Chondrocyte (in vitro differentiated cells): ENCODE results near the gene NDRG2. TPM values are rescaled to one million over a fixed set of nuclear protein-coding genes. Genes with fewer than 3 reads are reported as not detected.

ENCODE experiments used
- DNase-seq: peaks from one replicate; pipeline ENCODE4 v3.0.0; 2021; ENCODE audit warnings: mixed read lengths, low spot score
- H3K27ac Mint-ChIP-seq: one replicate; pipeline ENCODE4 v1.8.0; 2021; ENCODE audit warnings: mild to moderate bottlenecking, moderate library complexity, mixed read lengths; ENCODE audit not compliant: unreplicated experiment
- H3K27me3 Mint-ChIP-seq: 2 replicates; pipeline ENCODE4 v1.8.0; 2021; ENCODE audit warnings: low read depth, mixed read lengths
- H3K36me3 Mint-ChIP-seq: 2 replicates; pipeline ENCODE4 v1.8.0; 2021; ENCODE audit warnings: low read depth, mixed read lengths
- H3K4me1 Mint-ChIP-seq: 2 replicates; pipeline ENCODE4 v1.8.0; 2021; ENCODE audit warnings: low read depth, mild to moderate bottlenecking, mixed read lengths
- H3K4me3 Mint-ChIP-seq: one replicate; pipeline ENCODE4 v1.8.0; 2021; ENCODE audit warnings: mild to moderate bottlenecking, moderate library complexity, mixed read lengths; ENCODE audit not compliant: unreplicated experiment
- H3K9me3 Mint-ChIP-seq: 2 replicates; pipeline ENCODE4 v1.8.0; 2021; ENCODE audit warnings: low read depth, mixed read lengths
- CTCF ChIP-seq: fragments of 200-600 bp; sonication (generic); IDR thresholded peaks from 2 replicates; pipeline ENCODE4 v1.5.0; 2021; ENCODE audit warnings: antibody characterized with exemption, mild to moderate bottlenecking, moderate library complexity
- microRNA-seq: library from miRNA; unstranded; fragments of <30 nt; microRNA quantifications from one replicate; pipeline ENCODE4 v1.2.0, GENCODE V29; 2020; ENCODE audit warnings: borderline number of aligned reads
- total RNA-seq: library from RNA; stranded (reverse); gene quantifications from 3 replicates; pipeline ENCODE4 v1.2.1, GENCODE V29; 2021

Gene NDRG2
- total RNA-seq, 1 donor from 2014 or later = 6.3 TPM

DNA sequence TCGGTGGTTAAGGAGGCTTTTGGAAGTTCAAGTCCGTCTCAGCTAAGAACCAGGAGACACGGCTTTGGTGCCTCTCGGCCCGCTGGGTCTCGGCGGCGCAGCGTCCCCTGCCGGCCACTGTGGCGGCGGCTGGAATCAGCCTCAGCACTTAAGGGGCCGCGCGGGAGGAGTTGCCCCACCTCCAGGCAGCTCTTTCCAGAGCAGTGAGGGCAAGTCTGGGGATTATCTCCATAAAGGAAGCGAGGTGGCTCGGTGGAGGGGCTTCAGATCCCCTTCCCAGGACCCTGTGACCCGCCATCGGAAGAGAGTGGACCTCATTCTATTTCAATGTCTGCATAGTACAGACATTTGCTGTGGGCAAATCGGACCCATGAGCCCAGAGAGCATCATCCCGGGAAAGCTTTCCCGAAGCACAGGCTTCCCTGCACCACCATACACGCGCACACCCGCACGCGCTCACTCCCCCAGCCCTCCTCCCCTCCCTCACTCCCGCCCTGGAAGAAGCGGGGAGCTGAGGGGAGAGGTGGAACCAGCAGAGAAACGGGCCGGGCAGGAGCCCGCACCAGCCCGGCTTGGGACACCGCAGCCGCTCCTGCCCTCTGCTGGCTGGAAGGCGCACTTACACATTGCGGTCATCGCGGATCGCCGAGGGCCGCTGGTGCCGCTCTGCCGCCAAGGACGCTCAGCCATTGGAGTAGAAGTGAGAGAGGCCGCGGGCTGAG lies 53.7 kb downstream of the NDRG2 start:
- no peaks in the 10 kb centered on the region for H3K36me3 Mint-ChIP-seq
- no peaks in the 10 kb centered on the region for H3K27me3 Mint-ChIP-seq
- H3K9me3 Mint-ChIP-seq = no peaks in the 10 kb centered on the region
- peak overlapping the region; percentile 92 for H3K27ac Mint-ChIP-seq
- H3K4me1 Mint-ChIP-seq = peaks cover 40% of the 10 kb centered on the region
- H3K4me3 Mint-ChIP-seq = peak overlapping the region; percentile 92
- peak; percentile 89 for TF ChIP-seq CTCF
- DNase-seq = no peak

GRCh38 chr14:20970647-20970982 lies 54.2 kb downstream of the NDRG2 start:
- Mint-ChIP-seq H3K4me3 (peak overlapping the region; percentile 92), H3K9me3 (no peaks in the 10 kb centered on the region), H3K4me1 (peaks cover 40% of the 10 kb centered on the region), H3K36me3 (no peaks in the 10 kb centered on the region), H3K27ac (peak overlapping the region; percentile 92), H3K27me3 (no peaks in the 10 kb centered on the region)
- no peak for DNase-seq
- no peak for TF ChIP-seq CTCF

DNA sequence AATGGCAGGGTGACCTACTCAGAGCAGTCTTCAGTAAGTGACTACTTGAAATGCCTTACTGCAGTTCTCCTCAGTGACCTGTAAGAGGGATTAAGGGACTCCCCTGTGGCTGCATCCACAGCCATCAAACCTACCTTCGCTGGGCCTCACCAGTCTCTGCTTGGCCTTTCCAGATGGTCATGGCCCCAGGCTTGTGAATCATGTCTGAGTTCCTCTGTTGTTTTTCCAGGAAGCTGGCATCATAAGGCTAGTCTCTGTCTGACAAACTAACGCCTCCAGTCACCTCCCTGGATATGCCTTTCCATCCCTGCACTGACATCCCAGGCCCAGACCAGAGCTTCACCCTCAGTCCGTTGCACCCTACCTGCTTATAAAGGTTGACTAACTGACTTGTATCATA lies 55.5 kb downstream of the NDRG2 start:
- H3K4me3 Mint-ChIP-seq = no peak overlapping the region
- no peak for DNase-seq
- no peaks in the 10 kb centered on the region for H3K27me3 Mint-ChIP-seq
- peaks cover 28% of the 10 kb centered on the region for H3K4me1 Mint-ChIP-seq
- H3K27ac Mint-ChIP-seq = no peak overlapping the region
- H3K36me3 Mint-ChIP-seq = no peaks in the 10 kb centered on the region
- no peaks in the 10 kb centered on the region for H3K9me3 Mint-ChIP-seq
- TF ChIP-seq CTCF = no peak

Small RNAs within 50 kb of the gene (microRNA-seq; reads per million reads assigned to microRNA genes)
- gene MIR6717 = not detected

Other genes with a start within 250 kb of the NDRG2 start
- not detected in 3 replicates for gene RNASE6, start 243.8 kb downstream of the NDRG2 start, total RNA-seq
- 0.72 to 0.97 TPM in 2 of 3 replicates, not detected in the other for gene RNASE1, start 222.2 kb downstream of the NDRG2 start, total RNA-seq
- gene RNASE3, start 133.7 kb downstream of the NDRG2 start, total RNA-seq = not detected in 3 replicates
- gene RNASE2, start 69.6 kb downstream of the NDRG2 start, total RNA-seq = not detected in 3 replicates
- 34.4 to 50.1 TPM (median 41.1 TPM) in 3 replicates for gene METTL17, start 35.1 kb downstream of the NDRG2 start, total RNA-seq
- not detected in 3 replicates for gene SLC39A2, start 25.8 kb downstream of the NDRG2 start, total RNA-seq
- gene TPPP2, start 5.2 kb upstream of the NDRG2 start, total RNA-seq = not detected in 3 replicates
- gene RNASE13, start 9.7 kb upstream of the NDRG2 start, total RNA-seq = not detected in 3 replicates
- gene RNASE7, start 17.3 kb upstream of the NDRG2 start, total RNA-seq = not detected in 3 replicates
- not detected in 3 replicates for gene RNASE8, start 32.8 kb upstream of the NDRG2 start, total RNA-seq
- gene ARHGEF40, start 45.2 kb upstream of the NDRG2 start, total RNA-seq = 86.1 to 144 TPM (median 90.4 TPM) in 3 replicates
- gene ZNF219, start 73.6 kb upstream of the NDRG2 start, total RNA-seq = 23.3 to 26.3 TPM (median 23.9 TPM) in 3 replicates
- gene TMEM253, start 76.0 kb upstream of the NDRG2 start, total RNA-seq = 1.1 to 1.6 TPM (median 1.2 TPM) in 3 replicates
- not detected in 3 replicates for gene OR5AU1, start 131.0 kb upstream of the NDRG2 start, total RNA-seq
- 286 to 352 TPM (median 291 TPM) in 3 replicates for gene HNRNPC, start 244.4 kb upstream of the NDRG2 start, total RNA-seq